Activated T-helper 1 cell treated with anti-CD3 and anti-CD28 coated beads, Interleukin-12 subunit alpha, Interleukin-12 subunit beta, Interleukin-2, Interleukin-4 antibody, amounts not matched to agents 30 ng/mL and 10 ng/mL and 1 ng/mL, durations not matched to agents 14 hours and 24 hours and 36 hours (primary cell): Measurements from ENCODE around the gene FBXO2. TPM values are rescaled to one million over a fixed set of nuclear protein-coding genes. Genes with fewer than 3 reads are reported as not detected.
"Not testable (repeated sequence)": the region's sequence is repeated elsewhere in the genome, so short reads cannot be mapped to it uniquely, and the experiment has no call there.

Experiments
- DNase-seq: peaks from one replicate; pipeline ENCODE4 v3.0.0; 2021; ENCODE audit warnings: low spot score
- H3K27ac Mint-ChIP-seq: one replicate; pipeline ENCODE4 v1.8.0; 2021; ENCODE audit warnings: mild to moderate bottlenecking, mixed read lengths
- H3K27me3 Mint-ChIP-seq: one replicate; pipeline ENCODE4 v1.8.0; 2022; ENCODE audit warnings: mild to moderate bottlenecking, moderate library complexity, mixed read lengths; ENCODE audit not compliant: insufficient read depth
- H3K36me3 Mint-ChIP-seq: one replicate; pipeline ENCODE4 v1.8.0; 2021; ENCODE audit warnings: low read depth, mixed read lengths
- H3K4me1 Mint-ChIP-seq: one replicate; pipeline ENCODE4 v1.8.0; 2021; ENCODE audit warnings: low read depth, mixed read lengths
- H3K4me3 Mint-ChIP-seq: one replicate; pipeline ENCODE4 v1.8.0; 2021; ENCODE audit warnings: mild to moderate bottlenecking, moderate library complexity, mixed read lengths
- H3K9me3 Mint-ChIP-seq: one replicate; pipeline ENCODE4 v1.8.0; 2021; ENCODE audit warnings: mixed read lengths
- intact Hi-C: fragments of 100-400 bp; cut with micrococcal nuclease; formaldehyde crosslinking; loops from one replicate; pipeline ENCODE4 v1.15.1; 2024
- total RNA-seq: library from RNA; stranded (reverse); gene quantifications from 2 replicates; pipeline ENCODE4 v1.2.3, GENCODE V29; 2022

FBXO2 gene
- total RNA-seq, 1 donor from 2014 or later, result 0.60 TPM

GRCh38 chr1:11608596-11609130 is 45.6 kb downstream of the FBXO2 start:
- H3K27ac Mint-ChIP-seq, H3K27me3 Mint-ChIP-seq, H3K9me3 Mint-ChIP-seq, DNase-seq, H3K4me3 Mint-ChIP-seq, H3K36me3 Mint-ChIP-seq, H3K4me1 Mint-ChIP-seq, intact Hi-C loops: not testable (repeated sequence)

GRCh38 chr1:11606775-11607174 is 47.5 kb downstream of the FBXO2 start:
- peaks cover 4% of the 10 kb centered on the region for H3K27me3 Mint-ChIP-seq
- no peaks in the 10 kb centered on the region for H3K9me3 Mint-ChIP-seq
- no peak overlapping the region for H3K4me3 Mint-ChIP-seq

GRCh38 chr1:11602981-11603380 is 51.2 kb downstream of the FBXO2 start:
- H3K36me3 Mint-ChIP-seq, result no peaks in the 10 kb centered on the region
- no peaks in the 10 kb centered on the region for H3K9me3 Mint-ChIP-seq
- intact Hi-C loops, result no loop called here
- no peaks in the 10 kb centered on the region for H3K27me3 Mint-ChIP-seq
- no peak for DNase-seq
- H3K4me3 Mint-ChIP-seq, result no peak overlapping the region
- H3K4me1 Mint-ChIP-seq, result no peaks in the 10 kb centered on the region
- no peak overlapping the region for H3K27ac Mint-ChIP-seq

More at GRCh38 chr1:11606775-11607174, 47.5 kb downstream of the FBXO2 start:
- Mint-ChIP-seq H3K27ac (no peak overlapping the region), H3K4me1 (no peaks in the 10 kb centered on the region), H3K36me3 (no peaks in the 10 kb centered on the region)
- DNase-seq, result no peak
- intact Hi-C loops, result no loop called here

- no peak for DNase-seq
- H3K4me3 Mint-ChIP-seq, result no peak overlapping the region
- no peak overlapping the region for H3K27ac Mint-ChIP-seq
- intact Hi-C loops, result no loop called here
- no peaks in the 10 kb centered on the region for H3K4me1 Mint-ChIP-seq
- H3K27me3 Mint-ChIP-seq, result no peaks in the 10 kb centered on the region
- H3K36me3 Mint-ChIP-seq, result no peaks in the 10 kb centered on the region
- no peaks in the 10 kb centered on the region for H3K9me3 Mint-ChIP-seq
Measured at GRCh38 chr1:11602424-11602823, 51.8 kb downstream of the FBXO2 start.

GRCh38 chr1:11600836-11601235 is 53.4 kb downstream of the FBXO2 start:
- Mint-ChIP-seq H3K27me3 (peaks cover 6% of the 10 kb centered on the region), H3K36me3 (no peaks in the 10 kb centered on the region), H3K4me1 (no peaks in the 10 kb centered on the region), H3K27ac (no peak overlapping the region), H3K9me3 (no peaks in the 10 kb centered on the region), H3K4me3 (no peak overlapping the region)
- no peak for DNase-seq
- intact Hi-C loops, result no loop called here

- H3K4me3 Mint-ChIP-seq, result no peak overlapping the region
- H3K4me1 Mint-ChIP-seq, result no peaks in the 10 kb centered on the region
- intact Hi-C loops, result no loop called here
- H3K27ac Mint-ChIP-seq, result no peak overlapping the region
- no peak for DNase-seq
- peaks cover 6% of the 10 kb centered on the region for H3K27me3 Mint-ChIP-seq
- H3K36me3 Mint-ChIP-seq, result no peaks in the 10 kb centered on the region
- no peaks in the 10 kb centered on the region for H3K9me3 Mint-ChIP-seq
Measured at GRCh38 chr1:11599891-11600576, 54.2 kb downstream of the FBXO2 start.

GRCh38 chr1:11598461-11598860 is 55.8 kb downstream of the FBXO2 start:
- no peaks in the 10 kb centered on the region for H3K4me1 Mint-ChIP-seq
- no peaks in the 10 kb centered on the region for H3K9me3 Mint-ChIP-seq
- DNase-seq, result no peak
- intact Hi-C loops, result no loop called here
- no peaks in the 10 kb centered on the region for H3K36me3 Mint-ChIP-seq
- no peak overlapping the region for H3K4me3 Mint-ChIP-seq
- peaks cover 10% of the 10 kb centered on the region for H3K27me3 Mint-ChIP-seq
- H3K27ac Mint-ChIP-seq, result no peak overlapping the region

Other genes starting within 250 kb of the FBXO2 start
- gene DISP3, start 175.3 kb downstream of the FBXO2 start, total RNA-seq, result 0.41 and 0.44 TPM in 2 replicates
- 22.0 and 24.2 TPM in 2 replicates for gene FBXO44, start 448 bp upstream of the FBXO2 start, total RNA-seq
- gene FBXO6, start 9.8 kb upstream of the FBXO2 start, total RNA-seq, result 15.7 and 17.2 TPM in 2 replicates
- gene MAD2L2, start 26.7 kb upstream of the FBXO2 start, total RNA-seq, result 76.9 and 81.8 TPM in 2 replicates
- 0.07 TPM in 1 of 2 replicates, not detected in the other for gene DRAXIN, start 37.3 kb upstream of the FBXO2 start, total RNA-seq
- 13.8 and 15.9 TPM in 2 replicates for gene AGTRAP, start 81.7 kb upstream of the FBXO2 start, total RNA-seq
- not detected in 2 replicates for gene C1orf167, start 107.8 kb upstream of the FBXO2 start, total RNA-seq
- 18.1 and 21.4 TPM in 2 replicates for gene MTHFR, start 151.5 kb upstream of the FBXO2 start, total RNA-seq
- gene CLCN6, start 151.8 kb upstream of the FBXO2 start, total RNA-seq, result 11.2 and 14.3 TPM in 2 replicates
- gene NPPA, start 193.4 kb upstream of the FBXO2 start, total RNA-seq, result not detected in 2 replicates
- not detected in 2 replicates for gene NPPB, start 204.5 kb upstream of the FBXO2 start, total RNA-seq